ENCODE data around the gene C3orf33. TPM values are rescaled to one million over a fixed set of nuclear protein-coding genes. Genes with fewer than 3 reads are reported as not detected.

Gene C3orf33
- total and polyA plus RNA-seq, 9 of the 15 experiments (the other 6 are each of a cell fraction or from before 2014, with no cell fraction given), result 4.1 to 10.2 (median 6.0) TPM

- TF ChIP-seq CHD7 (IDR thresholded peaks at IDR 0.05; ENCODE audit: low read depth, low read length), result no peak
- no peak for TF ChIP-seq ZNF23 (CRISPR knock-in tag; IDR thresholded peaks at IDR 0.05)
- TF ChIP-seq, protein P1, sequence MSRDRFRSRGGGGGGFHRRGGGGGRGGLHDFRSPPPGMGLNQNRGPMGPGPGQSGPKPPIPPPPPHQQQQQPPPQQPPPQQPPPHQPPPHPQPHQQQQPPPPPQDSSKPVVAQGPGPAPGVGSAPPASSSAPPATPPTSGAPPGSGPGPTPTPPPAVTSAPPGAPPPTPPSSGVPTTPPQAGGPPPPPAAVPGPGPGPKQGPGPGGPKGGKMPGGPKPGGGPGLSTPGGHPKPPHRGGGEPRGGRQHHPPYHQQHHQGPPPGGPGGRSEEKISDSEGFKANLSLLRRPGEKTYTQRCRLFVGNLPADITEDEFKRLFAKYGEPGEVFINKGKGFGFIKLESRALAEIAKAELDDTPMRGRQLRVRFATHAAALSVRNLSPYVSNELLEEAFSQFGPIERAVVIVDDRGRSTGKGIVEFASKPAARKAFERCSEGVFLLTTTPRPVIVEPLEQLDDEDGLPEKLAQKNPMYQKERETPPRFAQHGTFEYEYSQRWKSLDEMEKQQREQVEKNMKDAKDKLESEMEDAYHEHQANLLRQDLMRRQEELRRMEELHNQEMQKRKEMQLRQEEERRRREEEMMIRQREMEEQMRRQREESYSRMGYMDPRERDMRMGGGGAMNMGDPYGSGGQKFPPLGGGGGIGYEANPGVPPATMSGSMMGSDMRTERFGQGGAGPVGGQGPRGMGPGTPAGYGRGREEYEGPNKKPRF (IDR thresholded peaks at IDR 0.05; ENCODE audit: low read depth, low read length), result no peak
- no peak for TF ChIP-seq CBX2 (IDR thresholded peaks at IDR 0.05; ENCODE audit: insufficient read depth, low read length, poor library complexity, severe bottlenecking)
- peak; percentile 82 for TF ChIP-seq GMEB1 (CRISPR knock-in tag; IDR thresholded peaks at IDR 0.05)
- peak; percentile 45; the same call in 1 of the 2 replicates for TF ChIP-seq TAF7 (tag; IDR thresholded peaks at IDR 0.05)
- TF ChIP-seq DDX20 (tag; IDR thresholded peaks at IDR 0.05; ENCODE audit: low read depth), result no peak
- TF ChIP-seq, protein P2, sequence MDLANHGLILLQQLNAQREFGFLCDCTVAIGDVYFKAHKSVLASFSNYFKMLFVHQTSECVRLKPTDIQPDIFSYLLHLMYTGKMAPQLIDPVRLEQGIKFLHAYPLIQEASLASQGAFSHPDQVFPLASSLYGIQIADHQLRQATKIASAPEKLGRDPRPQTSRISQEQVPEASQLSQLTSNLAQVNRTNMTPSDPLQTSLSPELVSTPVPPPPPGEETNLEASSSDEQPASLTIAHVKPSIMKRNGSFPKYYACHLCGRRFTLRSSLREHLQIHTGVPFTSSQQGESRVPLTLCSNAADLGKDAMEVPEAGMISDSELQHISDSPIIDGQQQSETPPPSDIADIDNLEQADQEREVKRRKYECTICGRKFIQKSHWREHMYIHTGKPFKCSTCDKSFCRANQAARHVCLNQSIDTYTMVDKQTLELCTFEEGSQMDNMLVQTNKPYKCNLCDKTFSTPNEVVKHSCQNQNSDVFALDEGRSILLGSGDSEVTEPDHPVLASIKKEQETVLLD (IDR thresholded peaks at IDR 0.05), result peak; percentile 58; the same call in 1 of the 2 replicates
- TF ChIP-seq BHLHE40 (IDR thresholded peaks at IDR 0.05; ENCODE audit: low read length), result peak; percentile 98
These were observed 48.3 kb upstream of the C3orf33 start, which contains the start of gene SLC33A1 (continued) for GRCh38 chr3:155854141-155854940.
